Endometrial microvascular endothelial cells (primary cell): ENCODE results near the gene CELF1. TPM values are rescaled to one million over a fixed set of nuclear protein-coding genes. Genes with fewer than 3 reads are reported as not detected.
"Not testable (repeated sequence)": the region's sequence is repeated elsewhere in the genome, so short reads cannot be mapped to it uniquely, and the experiment has no call there.

Source experiments
- in situ Hi-C: cut with HindIII; loops from 2 replicates; pipeline ENCODE4 v1.10.0; 2017; ENCODE audit warnings: low sequenced_read_pairs, low pct_unique_long_range_greater_than_20kb; ENCODE audit errors: inconsistent ontology term
- total RNA-seq: library from RNA; depleted of rRNA; stranded (reverse); fragments of >200 nt; gene quantifications from one replicate; pipeline ENCODE4 v1.2.3, GENCODE V29; 2015; ENCODE audit errors: inconsistent ontology term

The CELF1 gene
- total RNA-seq, 1 donor from 2014 or later: 86.2 TPM

DNA sequence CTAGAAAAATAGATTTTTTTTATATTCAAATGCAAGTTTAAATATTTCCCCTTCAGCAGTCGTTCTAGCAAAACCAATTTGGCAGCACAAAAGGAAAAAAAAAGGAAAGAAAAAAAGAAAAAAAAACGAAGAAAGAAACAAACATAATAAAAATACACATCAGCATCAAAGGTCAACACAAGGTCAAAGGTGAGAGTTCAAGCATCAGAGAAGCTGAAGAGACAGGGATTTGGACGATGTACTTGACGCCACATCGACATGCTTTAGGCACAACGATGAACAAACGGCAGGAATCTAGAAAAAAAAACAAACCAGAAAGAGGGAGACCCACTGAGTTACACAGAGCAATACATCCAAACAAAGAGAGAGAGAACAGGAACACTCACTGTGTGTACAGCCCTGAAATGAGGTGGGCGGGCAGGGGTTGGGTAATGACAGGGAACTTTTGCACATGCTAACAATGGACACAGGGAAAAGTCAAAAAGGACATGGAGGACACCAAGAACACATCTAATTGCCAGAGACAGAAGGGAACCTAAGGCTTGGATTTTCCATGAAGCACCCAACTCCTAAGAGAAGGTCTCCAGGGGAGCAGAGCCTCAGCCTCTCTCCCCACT is 84.2 kb downstream of the CELF1 start:
- in situ Hi-C loops: no loop called here

DNA sequence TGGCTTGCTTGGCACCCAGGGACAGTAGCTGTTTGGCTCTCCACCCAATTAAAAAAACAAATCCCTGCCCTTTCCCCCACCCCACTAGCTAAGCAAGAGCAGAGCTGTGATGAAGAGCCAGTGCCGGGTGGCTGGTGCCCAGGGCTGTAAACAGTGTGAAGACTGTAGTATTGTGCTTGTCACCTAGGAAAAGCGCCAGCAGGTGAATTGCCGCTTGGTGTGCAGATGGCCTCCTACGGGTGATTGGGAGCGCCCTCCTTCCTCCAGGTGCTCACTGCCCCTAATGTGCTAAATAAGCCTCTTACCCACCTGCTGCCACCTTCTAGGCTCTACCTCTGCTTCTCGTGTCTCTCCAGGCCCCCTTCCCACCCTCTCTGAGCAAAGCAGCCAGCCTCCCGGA is 85.6 kb downstream of the CELF1 start:
- in situ Hi-C loops: no loop called here

DNA sequence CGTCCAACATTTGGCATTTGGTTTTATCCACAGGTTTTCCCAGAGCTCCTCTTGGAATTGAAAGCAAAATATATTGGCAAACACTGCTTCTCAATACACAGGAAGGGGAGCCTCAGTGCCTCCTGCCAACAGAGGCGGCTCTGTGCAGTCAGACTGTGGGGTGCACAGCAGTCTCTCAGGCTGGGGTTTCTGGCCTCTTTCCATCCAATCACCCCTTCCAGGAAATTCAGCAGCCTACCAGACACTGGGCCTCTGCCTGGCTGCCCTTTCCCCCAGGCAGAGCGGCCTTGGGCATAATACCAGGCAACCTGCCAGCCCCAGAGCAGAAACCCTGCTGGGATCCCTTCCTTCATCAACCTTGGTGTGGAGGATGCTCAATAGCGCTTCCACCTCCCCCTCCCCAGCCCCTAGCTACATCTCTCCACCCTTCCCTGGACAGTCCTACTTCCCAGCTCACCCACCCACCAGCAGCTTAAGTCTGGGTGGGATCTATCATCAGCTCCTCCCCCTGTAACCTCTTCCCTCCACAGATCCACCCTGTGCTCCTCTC is 86.2 kb downstream of the CELF1 start:
- in situ Hi-C loops: no loop called here

DNA sequence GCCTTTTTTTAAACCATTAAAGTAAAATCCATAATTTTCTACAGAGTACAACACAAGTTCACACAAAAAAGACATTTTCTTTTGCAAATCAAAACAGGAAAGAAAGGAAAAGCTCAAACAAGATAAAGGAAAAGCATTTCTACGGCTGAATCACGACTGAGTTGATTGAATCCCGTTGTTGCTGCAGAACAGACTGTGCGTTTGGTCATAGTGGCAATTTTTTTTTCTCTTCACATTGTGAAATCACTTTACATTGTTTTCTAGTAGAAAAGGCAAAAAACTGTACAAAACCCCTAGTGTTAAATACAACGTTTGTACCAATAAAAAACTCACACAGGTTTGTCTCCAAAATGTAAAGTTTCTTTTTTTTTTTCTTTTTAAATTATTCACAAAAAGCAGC is 86.7 kb downstream of the CELF1 start:
- in situ Hi-C loops: no loop called here

DNA sequence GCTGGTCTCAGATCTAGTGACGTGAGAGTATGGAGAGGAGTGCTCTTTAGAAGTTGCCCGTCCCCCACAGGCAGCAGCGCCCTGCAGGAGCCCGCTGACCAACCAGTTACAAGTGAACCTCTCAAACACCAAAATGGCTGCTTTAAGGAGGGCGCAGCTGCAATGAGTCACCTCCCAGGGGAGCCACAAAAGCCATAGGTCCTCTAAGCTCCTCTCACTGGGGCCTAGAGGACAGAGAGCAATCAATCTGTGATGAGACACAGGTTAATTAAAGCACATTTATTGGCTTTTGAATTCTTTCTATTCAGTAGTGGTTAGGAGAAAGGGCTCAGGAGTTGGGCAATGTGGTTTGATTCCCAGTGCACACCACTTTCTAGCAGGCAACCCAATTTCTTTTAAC is 88.4 kb downstream of the CELF1 start:
- in situ Hi-C loops: no loop called here

DNA sequence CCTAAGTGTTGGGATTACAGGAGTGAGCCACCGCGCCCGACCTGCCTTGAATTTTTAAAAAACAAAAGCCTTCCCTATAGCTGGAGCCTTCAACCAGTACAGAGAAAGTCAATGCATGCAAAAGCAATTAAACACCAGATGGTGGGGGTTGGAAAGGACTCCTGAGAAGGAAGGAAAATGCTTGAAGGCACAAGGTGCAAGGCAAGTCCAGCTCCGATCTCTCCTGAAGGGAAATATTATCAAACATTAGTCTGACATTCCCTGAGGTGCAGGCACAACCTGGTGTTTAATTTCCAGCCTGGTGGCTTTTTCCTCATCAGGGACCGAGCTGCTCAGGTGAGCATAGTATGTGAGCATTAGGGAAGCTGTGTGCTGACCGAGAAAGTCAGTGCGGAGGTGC is 91.1 kb downstream of the CELF1 start:
- in situ Hi-C loops: no loop called here

DNA sequence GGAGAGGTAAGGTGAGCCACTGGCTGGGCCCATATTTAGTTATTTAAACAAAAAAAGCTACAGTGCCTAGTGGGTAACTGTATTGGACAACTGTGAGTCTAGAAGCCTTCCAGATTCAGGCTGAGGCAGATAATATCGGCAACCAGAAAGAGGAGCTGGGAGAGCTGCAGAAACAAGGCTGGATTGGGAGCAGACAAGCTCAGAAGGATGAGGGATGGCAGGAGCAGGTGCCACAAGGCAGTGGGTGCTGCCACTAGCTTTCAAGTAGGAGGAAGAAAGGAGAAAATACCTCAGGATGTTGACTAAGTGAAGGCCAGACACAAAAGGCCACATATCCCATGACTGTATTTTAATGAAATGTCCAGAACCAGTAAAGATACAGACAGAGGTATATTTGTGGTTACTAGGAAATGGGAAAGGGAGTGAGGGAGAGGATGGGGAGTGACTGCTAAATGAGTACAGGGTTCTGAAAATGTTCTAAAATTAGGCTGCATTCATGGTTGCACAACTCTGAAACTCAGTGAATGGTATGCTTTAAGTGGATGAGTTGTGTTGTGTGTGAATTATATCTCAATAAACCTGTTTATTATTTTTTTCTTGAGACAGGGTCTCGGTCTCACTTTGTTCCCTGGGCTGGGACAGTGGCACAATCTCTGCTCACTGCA is 92.2 kb downstream of the CELF1 start:
- in situ Hi-C loops: no loop called here

DNA sequence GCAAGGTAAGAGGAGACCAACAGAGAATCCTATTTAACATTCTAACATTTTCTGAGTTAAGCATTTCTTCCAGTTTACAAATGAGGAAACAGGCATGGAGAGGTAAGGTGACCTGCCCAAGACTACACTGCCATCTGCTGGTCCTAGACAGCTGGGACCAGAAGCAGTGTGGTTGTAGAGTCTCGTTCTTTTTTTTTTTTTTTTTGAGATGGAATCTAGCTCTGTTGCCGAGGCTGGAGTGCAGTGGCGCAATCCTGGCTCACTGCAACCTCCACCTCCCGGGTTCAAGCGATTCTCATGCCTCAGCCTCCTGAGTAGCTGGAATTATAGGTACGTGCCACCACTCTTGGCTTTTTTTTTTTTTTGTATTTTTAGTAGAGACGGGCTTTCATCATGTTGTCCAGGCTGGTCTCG is 98.7 kb downstream of the CELF1 start:
- in situ Hi-C loops: not testable (repeated sequence)

DNA sequence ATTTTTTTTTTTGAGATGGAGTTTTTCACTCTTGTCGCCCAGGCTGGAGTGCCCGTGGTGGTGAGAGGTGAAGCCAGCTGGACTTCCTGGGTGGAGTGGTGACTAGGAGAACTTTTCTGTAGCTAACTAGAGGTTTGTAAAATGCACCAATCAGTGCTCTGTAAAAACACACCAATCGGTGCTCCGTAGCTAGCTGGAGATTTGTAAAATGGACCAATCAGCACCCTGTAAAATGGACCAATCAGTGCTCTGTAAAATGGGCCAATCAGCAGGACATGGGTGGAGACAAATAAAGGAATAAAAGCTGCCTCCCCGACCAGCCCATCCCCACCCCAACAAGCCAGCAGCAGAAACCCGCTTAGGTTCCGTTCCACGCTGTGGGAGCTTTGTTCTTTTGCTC is 99.6 kb downstream of the CELF1 start:
- in situ Hi-C loops: no loop called here

DNA sequence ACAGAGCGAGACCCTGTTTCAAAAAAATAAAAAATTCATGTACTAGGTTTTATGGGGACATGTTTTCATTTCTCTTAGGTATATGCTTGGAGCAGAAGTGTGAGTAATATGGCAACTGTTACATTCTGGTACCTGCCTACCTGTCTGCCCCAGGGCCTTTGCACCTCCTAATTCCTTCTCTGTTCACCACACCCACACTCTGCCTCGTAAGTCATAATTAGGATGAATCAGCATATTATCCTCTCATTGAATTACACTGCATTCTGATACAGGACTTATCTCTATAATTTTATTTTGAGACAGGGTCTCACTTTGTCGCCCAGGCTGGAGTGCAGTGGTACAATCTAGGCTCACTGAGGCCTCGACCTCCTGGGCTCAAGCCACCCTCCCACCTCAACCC is 100.9 kb downstream of the CELF1 start:
- in situ Hi-C loops: no loop called here

DNA sequence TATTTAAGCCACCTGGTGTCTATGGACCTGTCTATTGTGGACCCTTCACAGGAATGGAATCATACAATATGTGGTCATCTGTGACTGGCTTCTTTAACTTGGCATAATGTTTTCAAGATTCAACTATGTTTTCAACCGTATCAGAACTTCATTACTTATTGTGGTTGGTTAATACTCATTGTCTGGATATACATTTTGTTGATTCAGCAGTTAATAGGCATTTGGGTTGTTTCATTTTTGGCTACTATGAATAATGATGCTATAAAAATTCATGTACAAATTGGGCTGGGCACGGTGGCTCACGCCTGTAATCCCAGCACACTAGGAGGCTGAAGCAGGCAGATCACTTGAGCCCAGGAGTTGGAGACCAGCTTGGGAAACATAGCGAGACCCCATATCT is 101.5 kb downstream of the CELF1 start:
- in situ Hi-C loops: no loop called here

DNA sequence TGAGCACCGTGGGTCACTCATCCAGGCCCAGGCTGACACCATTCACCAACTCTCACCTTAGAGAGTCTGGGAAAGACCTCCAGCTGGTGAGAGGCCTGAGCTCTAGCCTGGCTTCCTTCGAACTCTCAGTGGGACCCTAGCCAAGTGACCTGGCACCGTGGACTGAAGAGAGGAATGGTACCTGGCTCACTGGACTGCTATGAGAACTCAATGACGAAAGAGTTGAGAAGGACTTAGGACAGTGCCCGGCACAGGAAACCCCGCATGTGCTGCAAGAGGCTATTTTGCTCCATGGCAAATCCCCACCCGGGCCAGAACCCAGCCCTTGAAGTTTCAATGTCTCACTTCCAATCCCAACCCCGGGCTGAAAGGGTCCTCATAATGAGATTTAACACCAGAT is 103.4 kb downstream of the CELF1 start:
- in situ Hi-C loops: no loop called here

DNA sequence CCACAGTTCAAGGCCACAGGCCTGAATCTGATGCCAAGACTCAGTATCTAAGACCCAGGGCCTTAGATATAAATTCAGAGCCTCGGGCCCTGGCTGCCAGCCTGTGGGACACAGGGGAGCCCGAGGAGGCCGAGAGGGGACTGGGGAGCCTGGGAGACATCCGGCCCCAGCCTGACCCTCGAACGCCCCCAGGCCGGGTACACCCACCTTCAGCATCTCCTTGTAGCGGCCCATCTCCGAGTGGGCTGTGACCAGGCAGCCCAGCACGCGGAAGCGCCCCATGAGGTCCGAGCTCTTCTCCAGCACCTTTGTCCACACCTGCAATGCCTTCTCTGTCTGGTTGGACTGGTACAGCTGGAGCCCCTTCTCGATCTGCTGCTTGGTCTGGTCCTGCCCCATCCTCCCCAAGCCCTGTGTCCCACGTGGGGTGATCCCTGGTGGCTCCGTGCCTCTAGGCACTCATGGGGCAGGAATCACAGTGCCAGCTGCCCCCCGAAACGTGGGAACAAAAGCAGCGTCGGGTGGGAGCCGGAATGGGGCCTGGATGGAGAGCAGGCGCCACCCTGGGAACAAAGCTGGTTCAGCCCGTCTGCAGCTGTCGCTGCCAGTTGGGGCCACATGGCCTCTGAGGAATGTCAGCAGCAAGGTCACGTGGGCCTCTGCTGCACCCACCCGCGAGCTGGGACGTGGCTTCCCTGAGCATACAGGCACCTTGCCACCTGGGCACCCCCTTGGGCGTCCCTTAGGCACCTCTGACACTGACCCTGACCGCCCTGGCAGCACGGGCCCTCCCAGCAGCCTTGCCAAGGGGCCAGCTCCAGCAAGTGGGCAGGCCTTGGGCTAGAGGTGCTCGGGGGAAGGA is 104.1 kb downstream of the CELF1 start, which contains the start of gene RAPSN:
Gene RAPSN (minus strand): TSS at position 571 of the 862 bp plus-strand sequence. CDS start 172 bp downstream, at position 399.
- in situ Hi-C loops: no loop called here

DNA sequence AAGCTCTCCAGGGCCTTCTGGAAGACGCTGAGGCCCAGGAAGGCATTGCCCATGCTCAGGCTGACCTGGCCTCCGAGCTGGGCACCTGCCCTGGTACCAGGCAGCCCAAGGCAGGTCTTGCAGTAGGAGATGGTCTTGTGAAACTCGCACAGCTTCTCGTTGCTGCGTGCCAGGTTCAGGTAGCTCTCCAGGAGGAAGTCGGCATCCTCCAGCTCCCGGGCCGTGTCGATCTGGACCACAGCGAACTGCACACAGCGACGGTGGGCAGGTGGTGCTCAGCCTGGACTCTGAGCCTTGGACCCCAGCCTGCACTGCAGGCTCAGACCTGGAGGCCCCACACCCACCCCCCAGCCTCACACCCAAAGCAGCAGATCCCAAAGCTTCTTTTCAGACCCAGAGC is 105.0 kb downstream of the CELF1 start:
- in situ Hi-C loops: no loop called here

DNA sequence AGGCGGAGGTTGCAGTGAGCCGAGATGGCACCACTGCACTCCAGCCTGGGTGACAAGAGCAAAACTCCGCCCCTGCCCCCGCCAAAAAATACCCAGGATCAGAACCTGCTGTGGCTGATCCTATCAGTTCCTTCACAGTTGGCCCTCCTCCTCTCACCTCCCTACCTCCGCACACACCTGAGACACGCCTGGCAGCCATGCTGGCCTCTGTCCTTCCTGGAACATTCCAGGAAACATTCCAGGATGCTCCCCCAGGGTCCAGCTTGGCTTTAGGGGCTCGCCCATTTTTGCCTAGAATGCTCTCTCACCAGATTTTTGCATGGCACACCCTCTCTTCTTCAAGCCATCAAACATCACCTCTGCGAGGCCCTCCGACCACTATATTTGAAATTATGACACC is 106.1 kb downstream of the CELF1 start:
- in situ Hi-C loops: no loop called here

DNA sequence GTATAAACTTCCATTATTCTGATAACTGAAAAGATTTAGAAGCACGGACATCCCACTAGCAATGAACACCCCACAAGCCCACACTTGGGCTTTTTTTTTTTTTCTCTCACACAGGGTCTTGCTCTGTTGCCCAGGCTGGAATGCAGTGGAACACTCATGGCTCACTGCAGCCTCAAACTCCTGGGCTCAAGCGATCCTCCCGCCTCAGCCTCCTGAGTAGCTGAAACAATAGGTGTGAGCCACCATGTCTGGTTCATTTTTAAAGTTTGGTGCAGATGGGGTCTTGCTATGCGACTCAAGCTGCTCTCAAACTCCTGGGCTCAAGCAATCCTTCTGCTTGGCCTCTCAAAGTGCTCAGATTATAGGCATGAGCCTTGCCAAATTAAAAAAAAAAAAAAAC is 107.1 kb downstream of the CELF1 start:
- in situ Hi-C loops: no loop called here

DNA sequence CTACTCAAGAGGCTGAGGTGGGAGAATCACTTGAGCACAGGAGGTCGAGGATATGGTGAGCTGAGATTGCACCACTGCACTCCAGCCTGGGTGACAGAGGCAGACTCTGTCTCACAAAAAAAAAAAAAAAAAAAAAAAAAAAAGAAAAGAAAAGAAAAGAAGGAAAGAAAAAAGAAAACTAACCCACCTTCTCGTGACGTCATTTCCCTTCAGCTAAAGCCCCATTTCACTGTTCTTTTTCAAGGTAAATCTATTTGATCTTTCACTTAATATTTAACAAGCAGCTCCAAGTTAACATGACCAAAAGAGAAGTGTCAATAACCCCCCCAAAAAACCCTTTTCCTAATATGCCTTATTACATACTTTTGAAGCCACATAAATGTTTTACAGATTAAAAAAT is 109.1 kb downstream of the CELF1 start:
- in situ Hi-C loops: no loop called here

DNA sequence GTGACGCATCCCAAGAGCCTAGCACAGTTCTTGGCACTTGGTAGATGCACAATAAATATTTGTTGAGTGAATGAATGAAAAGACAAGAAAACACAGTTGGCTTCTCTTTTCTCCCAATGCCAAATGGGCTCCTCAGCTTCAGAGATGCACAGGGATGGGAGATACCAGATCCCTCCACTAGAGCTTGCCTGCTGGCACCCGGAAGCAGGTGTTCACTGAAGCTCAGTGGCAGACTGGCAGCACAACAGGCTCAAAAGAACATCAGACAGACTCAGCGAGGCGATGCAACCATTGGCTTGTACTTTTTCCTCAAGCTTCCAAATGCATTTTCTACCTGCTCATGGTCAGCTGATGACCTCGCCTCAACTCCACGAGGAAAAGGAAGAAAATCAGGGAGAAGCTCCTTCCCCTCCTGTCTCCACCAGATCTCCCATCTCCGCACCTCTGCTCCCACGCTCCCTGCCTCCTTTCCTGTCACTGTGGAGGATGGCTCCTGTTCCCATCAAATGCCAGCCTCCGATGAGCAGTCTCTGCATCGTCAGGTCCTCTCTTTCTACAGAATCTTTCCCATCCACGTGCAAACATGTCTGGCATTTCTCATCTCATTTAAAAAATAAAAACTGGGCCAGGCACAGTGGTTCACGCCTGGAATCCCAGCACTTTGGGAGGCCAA is 109.8 kb downstream of the CELF1 start:
- in situ Hi-C loops: no loop called here

DNA sequence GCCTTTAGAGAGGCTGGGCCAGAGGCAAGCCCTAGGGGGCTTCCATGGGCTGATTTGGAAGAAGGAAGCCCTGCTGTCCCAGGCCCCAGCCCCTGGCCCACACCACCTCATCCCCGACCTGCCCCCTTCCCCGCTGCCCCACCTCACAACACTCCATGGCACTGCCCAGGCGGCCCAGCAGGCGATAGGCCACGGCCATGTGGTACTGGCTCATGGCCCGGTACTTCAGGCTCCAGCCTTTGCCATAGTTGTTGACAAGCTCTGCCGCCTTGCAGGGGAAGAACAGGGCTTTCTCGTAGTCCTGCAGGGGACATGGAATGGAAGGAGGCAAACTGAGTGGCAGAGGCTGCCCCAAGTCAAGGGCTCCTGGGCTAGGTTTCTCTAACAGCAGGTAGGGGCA is 110.4 kb downstream of the CELF1 start:
- in situ Hi-C loops: no loop called here
